Smooth muscle cell of the brain vasculature (primary cell): ENCODE measurements around the gene CLDN5.

Experiments
- DNase-seq: peaks from one replicate; pipeline ENCODE4 v3.0.0-alpha.2; 2012; ENCODE audit warnings: low read depth, low spot score

CLDN5 gene

DNA sequence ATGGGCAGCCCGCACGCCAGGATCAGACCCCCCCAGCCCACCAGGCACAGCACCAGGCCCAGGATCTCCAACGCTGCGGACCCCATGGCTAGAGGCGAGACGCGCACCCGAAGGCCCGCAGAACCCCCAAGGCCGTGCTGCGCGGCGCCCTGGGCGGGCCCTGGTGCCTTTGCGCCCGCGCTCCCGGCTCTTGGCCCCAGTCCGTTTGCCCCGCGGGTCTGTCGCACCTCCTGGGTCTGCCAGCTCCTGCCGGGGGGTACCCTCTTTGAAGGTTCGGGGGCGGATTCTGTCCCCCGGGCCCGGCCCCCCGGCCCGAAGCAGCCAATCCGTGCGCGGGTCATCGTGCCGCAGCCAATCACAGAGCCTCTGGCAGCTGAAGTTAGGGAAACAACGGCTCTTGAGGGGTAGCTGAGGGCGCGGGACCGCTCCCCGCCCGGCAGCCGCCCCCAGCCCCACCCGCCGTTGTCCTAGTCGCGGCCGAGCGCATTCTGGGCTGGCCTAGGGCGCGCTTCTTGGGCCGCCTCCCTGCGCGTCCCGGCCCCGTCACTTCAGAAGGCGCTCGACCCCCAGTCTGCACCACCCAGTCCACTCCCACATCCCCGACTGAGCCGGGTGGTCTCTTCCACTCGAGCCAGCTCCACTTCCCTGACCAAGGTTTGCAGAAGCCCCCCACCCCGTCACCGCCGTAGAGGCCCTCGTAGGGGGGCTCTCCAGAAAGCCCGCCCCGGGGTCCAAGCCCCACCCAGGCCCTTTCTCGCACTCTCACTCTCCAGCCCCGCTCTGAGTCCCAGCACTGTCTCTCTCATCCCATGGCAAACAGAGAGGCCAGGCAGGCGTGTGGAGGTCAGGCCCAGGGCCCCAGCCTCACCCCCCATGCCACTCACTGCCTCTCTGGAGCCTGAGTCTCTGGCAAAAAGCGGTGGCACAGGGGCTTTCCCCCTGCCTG, at the start of gene CLDN5:
Gene CLDN5 (minus strand): TSS at position 241 of the 946 bp plus-strand sequence. CDS start 155 bp downstream, at position 86.
- no peak for DNase-seq

GRCh38 chr22:19571995-19572394, 47.8 kb upstream of the CLDN5 start:
- no peak for DNase-seq

GRCh38 chr22:19571207-19571795, 47.1 kb upstream of the CLDN5 start:
- no peak for DNase-seq

DNA sequence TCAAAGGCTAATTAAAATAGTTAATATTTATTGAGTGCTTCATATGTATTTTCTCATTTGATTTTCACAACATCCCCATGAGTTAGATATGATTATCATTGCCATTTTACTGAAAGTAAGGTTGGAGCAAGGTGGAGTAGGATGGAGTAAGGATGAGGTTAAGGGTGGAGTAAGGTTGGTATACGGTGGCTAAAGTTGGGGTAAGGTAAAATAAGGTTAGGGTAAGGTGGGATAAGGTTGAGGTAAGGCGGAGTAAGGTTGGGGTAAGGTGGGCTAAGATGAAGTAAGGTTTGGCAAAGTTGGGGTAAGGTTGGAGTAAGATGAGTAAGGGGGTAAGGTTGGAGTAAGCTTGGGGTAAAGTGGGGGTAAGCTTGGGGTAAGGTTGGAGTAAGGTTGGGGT, 45.8 kb upstream of the CLDN5 start:
- DNase-seq = no peak

- DNase-seq = no peak
Measured at GRCh38 chr22:19569276-19569640, 45.0 kb upstream of the CLDN5 start.

DNA sequence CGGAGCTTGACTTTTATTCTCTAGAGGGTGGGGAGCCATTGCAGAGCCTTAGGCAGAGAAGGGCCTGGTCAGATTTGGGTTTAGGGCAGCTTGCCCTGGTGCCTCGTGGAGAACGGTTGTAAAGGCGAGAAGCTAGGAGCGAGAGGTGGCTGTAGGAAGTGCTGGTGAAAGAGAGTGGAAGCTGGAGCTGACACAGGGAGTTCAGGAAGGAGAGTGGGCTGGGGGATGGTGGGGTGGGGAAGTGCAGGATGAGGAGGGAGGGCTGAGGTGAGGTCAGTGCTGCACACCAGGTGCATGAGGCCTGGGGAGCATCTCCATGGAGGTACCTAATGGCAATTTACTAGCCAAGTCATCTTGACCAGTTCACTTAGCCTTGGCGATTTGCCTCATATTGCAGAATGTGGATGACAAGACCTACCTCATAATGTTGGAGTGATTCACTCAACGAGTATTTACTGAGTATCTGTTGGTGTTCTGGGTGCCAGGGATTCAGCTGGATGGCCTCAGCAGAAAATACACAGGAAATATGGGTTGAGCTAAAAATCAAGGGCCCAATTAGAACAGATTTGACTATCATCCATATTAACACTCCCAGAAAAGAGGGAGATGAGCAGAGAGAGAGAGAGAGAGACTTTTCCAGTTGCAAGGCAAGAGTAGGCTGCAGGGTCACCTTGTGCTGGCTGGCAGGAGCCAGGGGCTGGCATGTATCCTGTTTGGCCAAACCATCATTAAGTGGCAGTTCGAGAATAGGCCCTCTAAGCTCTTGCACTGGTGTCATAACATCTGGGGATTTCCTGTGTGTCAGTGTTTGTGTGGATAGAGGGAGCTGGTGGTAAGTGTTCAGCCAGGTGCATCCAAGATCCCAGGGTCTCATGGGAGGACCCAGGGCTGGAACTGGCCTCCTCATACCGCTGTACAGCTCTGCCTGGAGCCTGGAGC, 44.4 kb upstream of the CLDN5 start:
- no peak for DNase-seq

GRCh38 chr22:19567157-19568009, 43.2 kb upstream of the CLDN5 start:
- no peak for DNase-seq

DNA sequence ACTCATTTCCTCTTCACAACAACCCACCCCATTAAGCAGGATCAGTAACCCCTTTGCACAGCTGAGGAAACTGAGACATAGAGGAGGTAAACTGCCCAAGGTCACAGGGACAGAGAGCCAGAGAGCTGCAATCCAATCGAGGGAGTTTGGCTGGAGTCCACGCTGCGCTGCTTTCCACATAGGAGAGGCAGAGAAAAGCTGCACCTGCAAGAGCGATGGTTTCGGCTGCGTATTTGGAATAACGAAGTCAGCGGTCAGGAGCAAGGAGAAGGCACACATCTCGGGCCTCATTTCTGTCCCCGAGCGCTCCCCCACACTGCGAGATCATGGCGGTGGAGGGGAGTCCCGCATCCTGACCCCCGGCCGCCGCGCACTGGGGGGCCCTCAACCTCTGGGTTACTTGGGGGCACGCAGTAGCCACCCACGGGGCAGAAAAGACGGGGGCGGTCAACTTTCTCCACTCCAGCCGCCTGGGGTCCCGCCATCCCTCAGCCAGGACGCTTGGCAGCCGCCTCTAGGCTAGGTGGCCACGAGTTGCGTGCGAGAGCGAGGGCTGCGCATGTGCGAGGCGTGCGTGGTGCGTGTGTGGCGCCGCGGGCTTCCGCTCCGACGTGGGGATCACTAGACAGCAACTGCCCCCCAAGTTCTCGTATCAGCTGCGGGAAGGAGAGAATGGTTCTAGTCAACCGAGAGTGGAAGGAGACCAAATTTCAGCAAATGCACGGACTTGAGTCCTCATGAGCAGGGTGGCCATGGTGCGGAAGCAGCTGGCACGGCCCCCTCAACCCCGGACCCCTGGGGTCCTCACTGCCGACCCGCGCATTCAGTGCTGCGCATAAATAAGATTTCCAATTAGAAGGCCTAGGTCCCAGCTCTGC, 42.3 kb upstream of the CLDN5 start:
- no peak for DNase-seq

- no peak for DNase-seq
Measured at GRCh38 chr22:19565382-19566278, 41.4 kb upstream of the CLDN5 start.

DNA sequence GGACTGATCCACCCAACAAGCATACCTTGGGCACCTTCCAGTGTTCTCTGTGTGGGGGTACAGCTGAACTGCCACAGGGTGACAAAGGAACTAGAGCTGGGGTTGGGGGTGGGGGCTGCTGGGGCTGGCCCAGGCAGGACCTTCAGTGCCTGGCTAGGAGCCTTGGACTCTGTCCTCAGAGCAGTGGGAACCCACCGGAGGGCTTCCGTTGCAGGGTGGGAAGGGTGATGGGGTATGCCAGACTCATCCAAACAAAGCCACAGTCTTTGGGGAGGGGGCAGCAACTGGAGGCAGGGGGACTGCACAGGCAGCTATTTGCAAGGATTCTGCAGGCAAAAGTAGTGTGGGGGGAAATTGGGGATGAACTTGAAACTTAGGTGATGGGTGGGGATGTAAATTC, 35.7 kb upstream of the CLDN5 start:
- DNase-seq = no peak

GRCh38 chr22:19559324-19559811, 35.2 kb upstream of the CLDN5 start:
- no peak for DNase-seq

DNA sequence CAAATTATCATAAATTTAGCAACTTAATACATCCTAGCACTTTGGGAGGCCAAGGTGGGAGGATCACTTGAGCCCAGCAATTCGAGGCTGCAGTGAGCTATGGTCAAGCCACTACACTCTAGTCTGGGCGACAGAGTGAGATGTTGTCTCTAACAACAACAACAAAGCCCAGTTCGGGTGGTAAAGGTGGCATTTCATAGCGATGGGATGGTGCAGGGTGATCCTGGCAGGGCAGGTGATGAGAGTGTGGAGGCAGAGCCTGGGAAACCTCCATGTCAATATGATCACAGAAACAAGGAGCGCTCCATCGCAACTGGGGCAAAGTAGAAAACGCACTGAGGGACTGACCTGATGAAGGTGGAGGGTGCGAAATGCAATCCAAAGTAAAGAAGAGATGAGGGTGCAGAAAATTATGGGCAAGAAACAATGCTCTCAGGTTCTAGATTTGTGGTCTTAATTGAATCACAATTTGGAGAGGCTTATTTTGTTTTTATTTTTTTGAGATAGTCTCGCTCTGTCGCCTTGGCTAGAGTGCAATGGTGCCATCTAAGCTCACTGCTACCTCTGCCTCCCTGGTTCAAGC, 32.8 kb upstream of the CLDN5 start:
- DNase-seq = no peak

GRCh38 chr22:19555651-19556050, 31.4 kb upstream of the CLDN5 start:
- no peak for DNase-seq

GRCh38 chr22:19554834-19555404, 30.7 kb upstream of the CLDN5 start:
- DNase-seq = no peak

DNA sequence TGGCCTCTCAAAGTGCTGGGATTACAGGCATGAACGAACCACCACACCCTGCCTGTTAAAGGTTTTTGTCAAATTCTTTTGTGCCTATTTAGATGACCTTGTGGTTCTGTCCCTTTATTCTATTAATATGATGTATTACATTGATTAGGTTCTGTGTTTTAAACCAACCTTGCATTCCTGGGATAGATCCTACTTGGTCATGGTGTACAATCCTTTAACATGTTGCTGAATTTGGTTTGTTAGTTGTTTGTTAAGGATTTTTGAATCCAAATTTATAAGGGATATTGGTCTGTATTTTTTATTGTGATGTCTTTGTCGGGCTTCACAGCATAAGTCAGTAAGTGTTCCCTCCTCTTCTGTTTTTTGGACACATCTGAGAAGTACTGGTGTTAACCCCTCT, 29.0 kb upstream of the CLDN5 start:
- DNase-seq = no peak

DNA sequence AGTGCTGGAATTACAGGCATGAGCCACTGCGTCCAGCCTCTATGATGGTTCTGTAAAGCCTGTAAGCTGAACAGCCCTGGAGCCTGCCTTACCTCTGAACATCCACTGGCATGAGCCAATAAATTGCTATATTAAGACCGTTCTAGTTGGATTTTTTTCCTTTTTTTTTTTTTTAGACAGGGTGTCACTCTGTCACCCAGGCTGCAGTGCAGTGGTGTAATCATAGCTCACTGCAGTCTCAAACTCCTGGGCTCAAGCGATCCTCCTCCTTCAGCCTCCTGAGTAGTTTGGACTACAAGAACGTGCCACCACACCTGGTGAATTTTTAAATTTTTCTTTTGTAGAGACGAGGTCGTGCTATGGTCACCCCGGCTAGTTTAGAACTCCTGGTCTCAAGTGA, 26.2 kb upstream of the CLDN5 start:
- DNase-seq = no peak

DNA sequence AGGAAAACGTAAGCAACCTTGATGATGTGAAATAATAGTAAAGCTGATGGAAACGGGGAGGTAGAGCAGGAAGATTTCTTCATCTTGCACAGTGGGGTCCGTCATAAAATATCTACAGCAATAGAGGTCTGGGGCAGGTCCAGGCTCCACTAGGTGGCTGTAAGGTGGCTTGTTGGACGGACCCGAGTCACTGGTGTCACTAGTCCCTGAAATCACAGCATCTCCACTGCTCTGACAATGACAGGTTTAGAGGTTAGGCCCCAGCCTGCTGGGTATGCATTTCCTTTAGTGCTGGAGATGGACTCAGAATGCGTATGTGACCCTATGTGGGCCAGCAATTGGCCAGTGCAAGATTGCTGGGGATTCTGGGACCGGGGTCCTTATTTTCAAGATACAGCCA, 25.2 kb upstream of the CLDN5 start:
- DNase-seq = no peak

DNA sequence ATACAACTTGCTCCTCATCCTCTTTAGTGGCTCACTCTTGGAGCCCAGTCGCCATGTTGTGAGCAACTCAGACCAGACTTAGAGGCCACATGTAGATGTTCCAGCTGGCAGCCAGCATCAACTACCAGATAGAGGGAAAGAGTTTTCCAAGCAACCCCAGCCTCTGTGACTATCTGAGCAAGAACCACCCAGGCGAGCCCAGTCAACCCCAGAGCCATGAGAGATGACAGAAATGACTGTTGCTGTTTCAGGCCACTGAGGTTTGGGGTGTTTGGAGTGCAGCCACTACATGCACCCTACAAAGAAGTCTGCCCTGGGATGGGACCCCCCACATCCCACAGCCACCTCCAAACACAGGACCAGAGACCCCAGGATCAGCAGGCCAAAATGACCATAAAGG, 24.8 kb upstream of the CLDN5 start:
- no peak for DNase-seq
